Gastroesophageal sphincter (tissue), 4 donors: ENCODE results near the gene CGNL1. TPM values are rescaled to one million over a fixed set of nuclear protein-coding genes. Genes with fewer than 3 reads are reported as not detected.

Experiments
- ATAC-seq: fragments of 150-250 bp; one replicate; pipeline ENCODE4 v1.9.1; 2016; ENCODE audit warnings: mild to moderate bottlenecking, moderate library complexity
- H3K27ac ChIP-seq, 4 donors: fragments of 200-600 bp; sonication (generic) in 3 of 4; 1 replicate in 3 of 4; 2 replicates in 1 of 4; pipeline ENCODE4 v1.5.1; 2016 to 2019
- H3K27me3 ChIP-seq: fragments of 200-600 bp; sonication (generic); one replicate; pipeline ENCODE4 v1.5.1; 2019
- H3K36me3 ChIP-seq, 2 donors: fragments of 200-600 bp; sonication (generic); one replicate each; pipeline ENCODE4 v1.5.1; 2019; ENCODE audit warnings: control low read depth in 1 of 2
- H3K4me1 ChIP-seq, 3 donors: fragments of 200-600 bp; sonication (generic); 1 replicate in 2 of 3; 2 replicates in 1 of 3; pipeline ENCODE4 v1.5.1; 2016 to 2019; ENCODE audit warnings: control low read depth in 2 of 3
- H3K4me3 ChIP-seq, 2 donors: fragments of 200-600 bp; sonication (generic); one replicate each; pipeline ENCODE4 v1.5.1; 2019; ENCODE audit warnings: mild to moderate bottlenecking in 1 of 2, moderate library complexity in 1 of 2
- H3K9me3 ChIP-seq, 3 donors: fragments of 200-600 bp; sonication (generic); one replicate each; pipeline ENCODE4 v1.5.1; 2017 to 2019; ENCODE audit warnings: control low read depth in 2 of 3
- CTCF ChIP-seq, 4 experiments: fragments of 200-600 bp in 2 of 4; fragments of 450-650 bp in 2 of 4; sonication (generic) in 1 of 4; IDR thresholded peaks; one replicate each; pipeline ENCODE4 v1.5.1; 2017 to 2019; ENCODE audit warnings: antibody characterized with exemption in 4 of 4, mild to moderate bottlenecking in 2 of 4, moderate library complexity in 2 of 4
- EP300 ChIP-seq: sonication (generic); formaldehyde crosslinking; IDR thresholded peaks from one replicate; pipeline ENCODE4 v1.6.1; 2017; ENCODE audit warnings: antibody characterized with exemption, mild to moderate bottlenecking
- POLR2A ChIP-seq, 2 donors: fragments of 450-650 bp; IDR thresholded peaks; one replicate each; pipeline ENCODE4 v1.6.1; 2017; ENCODE audit warnings: antibody characterized with exemption in 2 of 2, mild to moderate bottlenecking in 2 of 2, moderate library complexity in 1 of 2
- POLR2AphosphoS5 ChIP-seq: sonication (generic); formaldehyde crosslinking; IDR thresholded peaks from one replicate; pipeline ENCODE4 v1.6.1; 2017; ENCODE audit warnings: antibody characterized with exemption
- WGBS, 2 donors: methylation state at CpG; one replicate each; pipeline ENCODE4 v1.1.5; 2018; ENCODE audit warnings: low coverage in 1 of 2; 5-methylcytosine and 5-hydroxymethylcytosine counted together
- total RNA-seq, 4 donors: library from RNA; depleted of rRNA; stranded (reverse); fragments of >200 nt; gene quantifications; one replicate each; pipeline ENCODE4 v1.1.0, GENCODE V29; 2016

The CGNL1 gene
- total RNA-seq, 4 donors from 2014 or later = 8.5 to 36.4 (median 16.7) TPM

DNA sequence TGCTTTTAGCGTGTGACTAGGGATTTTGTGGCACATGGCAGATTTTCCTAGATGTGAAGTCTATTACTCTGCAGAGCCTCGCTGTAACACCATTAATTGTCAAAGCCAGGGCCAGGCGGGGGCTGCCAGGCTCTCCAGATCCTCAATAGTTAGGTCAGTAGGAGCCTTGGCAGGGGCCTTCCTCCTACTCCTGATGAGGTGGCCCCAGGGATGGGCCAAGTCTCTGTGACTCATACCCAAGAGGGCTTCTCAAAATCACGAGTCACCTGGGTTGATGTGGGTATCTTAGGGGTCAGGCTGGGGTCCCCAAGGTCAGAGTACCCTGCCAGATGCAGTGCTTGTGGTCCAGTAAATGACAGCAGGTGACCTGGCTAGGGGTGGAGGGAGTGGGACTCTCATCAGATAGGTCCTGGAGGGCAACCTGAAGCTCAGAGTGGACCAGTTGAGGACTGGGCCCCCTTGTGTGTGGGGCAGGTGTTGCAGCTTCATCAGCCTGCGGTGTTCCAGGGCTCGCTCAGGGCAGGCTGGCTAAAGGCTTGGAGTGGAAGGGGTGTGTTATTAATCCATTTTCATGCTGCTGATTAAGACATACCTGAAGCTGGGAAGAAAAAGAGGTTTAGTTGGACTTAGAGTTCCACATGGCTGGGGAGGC lies 126.9 kb downstream of the CGNL1 start:
- Histone ChIP-seq H3K27ac (no peak overlapping the region), H3K4me3 (no peak overlapping the region), H3K9me3 (no peaks in the 10 kb centered on the region), H3K4me1 (peaks cover 0 to 9% (median 0%) of the 10 kb centered on the region in 3 donors), H3K36me3 (no peaks in the 10 kb centered on the region), H3K27me3 (no peaks in the 10 kb centered on the region)
- no peak for TF ChIP-seq EP300
- no peak for TF ChIP-seq POLR2A (IDR thresholded peaks at IDR 0.05)
- no peak for TF ChIP-seq CTCF (IDR thresholded peaks at IDR 0.05)
- WGBS, 2 donors = 92% methylated on average over 4 of the region's 6 CpGs; no CpG with 5 or more reads in 1 of the 2 donors
- ATAC-seq = no peak

GRCh38 chr15:57503911-57504598 lies 127.8 kb downstream of the CGNL1 start:
- H3K4me1 ChIP-seq = peaks cover 0 to 9% (median 0%) of the 10 kb centered on the region in 3 donors
- TF ChIP-seq POLR2A (IDR thresholded peaks at IDR 0.05) (no peak), EP300 (no peak), POLR2AphosphoS5 (no peak), CTCF (IDR thresholded peaks at IDR 0.05) (no peak)
- no peak for ATAC-seq
- WGBS, 2 donors = 62 to 66% methylated on average over 2 to 5 of the region's 9 CpGs
- no peaks in the 10 kb centered on the region for H3K27me3 ChIP-seq
- H3K9me3 ChIP-seq = no peaks in the 10 kb centered on the region
- H3K4me3 ChIP-seq = no peak overlapping the region
- no peak overlapping the region for H3K27ac ChIP-seq
- H3K36me3 ChIP-seq = no peaks in the 10 kb centered on the region

DNA sequence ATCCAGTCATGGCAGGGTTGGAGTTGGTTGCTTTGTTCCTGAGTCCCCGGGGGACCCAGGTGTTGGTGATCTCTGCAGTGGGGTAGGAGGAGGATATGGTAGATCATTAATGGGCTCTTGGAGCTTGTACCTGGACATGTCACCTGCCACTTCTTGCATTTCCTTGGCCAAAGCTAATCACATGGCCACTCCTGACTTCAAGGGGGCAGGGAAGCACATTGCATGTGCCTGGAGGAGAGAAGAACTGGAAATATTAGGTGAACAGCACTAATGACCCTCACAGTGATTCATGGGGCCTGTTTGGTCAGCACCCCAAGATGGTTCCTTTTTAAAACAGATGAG lies 128.3 kb downstream of the CGNL1 start:
- Histone ChIP-seq H3K9me3 (no peaks in the 10 kb centered on the region), H3K27me3 (no peaks in the 10 kb centered on the region), H3K36me3 (no peaks in the 10 kb centered on the region), H3K4me3 (no peak overlapping the region), H3K4me1 (peaks cover 0 to 9% (median 0%) of the 10 kb centered on the region in 3 donors), H3K27ac (no peak overlapping the region)
- ATAC-seq = no peak
- 33 to 40% methylated on average over 1 of the region's 1 CpG for WGBS, 2 donors
- TF ChIP-seq POLR2A (IDR thresholded peaks at IDR 0.05) = no peak
- TF ChIP-seq CTCF (IDR thresholded peaks at IDR 0.05) = no peak
- TF ChIP-seq EP300 = no peak
- TF ChIP-seq POLR2AphosphoS5 = no peak

- no peaks in the 10 kb centered on the region for H3K9me3 ChIP-seq
- TF ChIP-seq EP300 (no peak), POLR2AphosphoS5 (no peak), POLR2A (IDR thresholded peaks at IDR 0.05) (no peak), CTCF (IDR thresholded peaks at IDR 0.05) (no peak)
- ATAC-seq = no peak
- H3K4me3 ChIP-seq = no peak overlapping the region
- H3K36me3 ChIP-seq = no peaks in the 10 kb centered on the region
- peaks cover 0 to 13% (median 0%) of the 10 kb centered on the region in 3 donors for H3K4me1 ChIP-seq
- 72 to 78% methylated on average over 2 to 9 of the region's 10 CpGs for WGBS, 2 donors
- H3K27me3 ChIP-seq = no peaks in the 10 kb centered on the region
- H3K27ac ChIP-seq = no peak overlapping the region
Observed at GRCh38 chr15:57505056-57505715, 128.9 kb downstream of the CGNL1 start.
